Ectodermal cell (in vitro differentiated cells): ENCODE results near the gene CDKN1B. TPM values are rescaled to one million over a fixed set of nuclear protein-coding genes. Genes with fewer than 3 reads are reported as not detected.

Experiments
- H3K27ac ChIP-seq: 2 replicates; pipeline ENCODE4 v1.7.0; 2013; ENCODE audit warnings: mild to moderate bottlenecking, low read depth, low read length; ENCODE audit not compliant: insufficient read depth, poor library complexity, severe bottlenecking
- H3K27me3 ChIP-seq: 2 replicates; pipeline ENCODE4 v1.7.0; 2013; ENCODE audit warnings: mild to moderate bottlenecking, low read length; ENCODE audit not compliant: insufficient read depth, control insufficient read depth, poor library complexity, severe bottlenecking
- H3K36me3 ChIP-seq: one replicate; pipeline ENCODE4 v1.7.0; 2013; ENCODE audit warnings: low read length; ENCODE audit not compliant: control insufficient read depth, insufficient read depth
- H3K4me1 ChIP-seq: one replicate; pipeline ENCODE4 v1.7.0; 2013; ENCODE audit warnings: low read length; ENCODE audit not compliant: control insufficient read depth, insufficient read depth
- H3K4me3 ChIP-seq: 2 replicates; pipeline ENCODE4 v1.7.0; 2013; ENCODE audit warnings: low read depth, low read length, control low read depth; ENCODE audit not compliant: insufficient read depth
- H3K9me3 ChIP-seq: 2 replicates; pipeline ENCODE4 v1.7.0; 2013; ENCODE audit warnings: mild to moderate bottlenecking, low read length, moderate library complexity; ENCODE audit not compliant: control insufficient read depth
- WGBS, 2 experiments: methylation state at CpG; one replicate each; pipeline ENCODE4 v1.1.7; 2013; ENCODE audit warnings: missing lambda C conversion rate in 2 of 2; 5-methylcytosine and 5-hydroxymethylcytosine counted together
- polyA plus RNA-seq, 4 experiments: library from polyadenylated mRNA; stranded (reverse); fragments of 50-300 nt; gene quantifications; one replicate each; pipeline ENCODE4 v1.2.3, GENCODE V29; 2013

CDKN1B gene
- 52.6 TPM for polyA plus RNA-seq (2013, experiment 1 of 4)
- polyA plus RNA-seq (2013, experiment 2 of 4) = 48.3 TPM
- 44.7 TPM for polyA plus RNA-seq (2013, experiment 3 of 4)
- polyA plus RNA-seq (2013, experiment 4 of 4) = 45.3 TPM

GRCh38 chr12:12716793-12717585, at the start of gene CDKN1B:
TSS of gene CDKN1B (plus strand) at chr12:12717368. CDS start at chr12:12717840, 472 bp downstream.
- H3K36me3 ChIP-seq = peaks cover 10% of the 10 kb centered on the region
- no peaks in the 10 kb centered on the region for H3K9me3 ChIP-seq
- 0% methylated on average over 81 of the region's 81 CpGs for WGBS, 2 experiments
- no peaks in the 10 kb centered on the region for H3K27me3 ChIP-seq
- H3K27ac ChIP-seq = peak within 1 kb of the TSS; percentile 62
- peak within 1 kb of the TSS; percentile 96 for H3K4me3 ChIP-seq
- peaks cover 34% of the 10 kb centered on the region for H3K4me1 ChIP-seq

GRCh38 chr12:12668005-12668404, 49.2 kb upstream of the CDKN1B start:
- no peak overlapping the region for H3K4me3 ChIP-seq
- WGBS, 2 experiments = no CpG with 5 or more reads among the region's 1 CpG
- H3K9me3 ChIP-seq = no peaks in the 10 kb centered on the region
- H3K27me3 ChIP-seq = no peaks in the 10 kb centered on the region
- no peak overlapping the region for H3K27ac ChIP-seq
- peaks cover 3% of the 10 kb centered on the region for H3K36me3 ChIP-seq
- H3K4me1 ChIP-seq = no peaks in the 10 kb centered on the region

DNA sequence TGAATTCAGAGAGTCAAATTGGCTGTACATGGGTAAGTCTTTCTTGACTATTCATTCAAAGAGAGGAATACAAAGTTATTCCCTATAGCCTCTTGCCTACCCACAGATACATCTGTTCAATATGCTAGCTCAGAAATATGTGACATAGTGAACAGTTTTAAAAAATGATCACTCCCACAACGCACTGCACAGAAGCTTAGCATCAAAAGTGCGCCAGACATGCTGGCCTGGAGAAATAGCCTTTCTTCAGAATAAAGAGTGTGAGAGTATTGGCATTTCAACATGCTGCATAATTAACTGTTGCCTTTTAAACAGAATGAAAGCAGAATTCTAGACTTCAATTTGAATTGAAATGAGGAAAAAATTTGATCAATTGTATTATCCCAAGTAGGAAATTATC, 48.1 kb upstream of the CDKN1B start:
- H3K9me3 ChIP-seq = no peaks in the 10 kb centered on the region
- peaks cover 3% of the 10 kb centered on the region for H3K36me3 ChIP-seq
- H3K4me1 ChIP-seq = no peaks in the 10 kb centered on the region
- 98 to 100% methylated on average over 1 to 2 of the region's 2 CpGs for WGBS, 2 experiments
- no peak overlapping the region for H3K27ac ChIP-seq
- H3K4me3 ChIP-seq = no peak overlapping the region
- H3K27me3 ChIP-seq = no peaks in the 10 kb centered on the region

- Histone ChIP-seq H3K9me3 (no peaks in the 10 kb centered on the region), H3K27me3 (no peaks in the 10 kb centered on the region), H3K36me3 (peaks cover 4% of the 10 kb centered on the region), H3K4me3 (no peak overlapping the region), H3K4me1 (no peaks in the 10 kb centered on the region), H3K27ac (no peak overlapping the region)
- 80 to 87% methylated on average over 8 of the region's 8 CpGs for WGBS, 2 experiments
These were observed 45.1 kb upstream of the CDKN1B start for GRCh38 chr12:12671850-12672660.

- H3K27me3 ChIP-seq = no peaks in the 10 kb centered on the region
- peaks cover 4% of the 10 kb centered on the region for H3K36me3 ChIP-seq
- H3K4me3 ChIP-seq = no peak overlapping the region
- H3K9me3 ChIP-seq = no peaks in the 10 kb centered on the region
- WGBS, 2 experiments = 93 to 95% methylated on average over 3 of the region's 3 CpGs
- no peaks in the 10 kb centered on the region for H3K4me1 ChIP-seq
- H3K27ac ChIP-seq = no peak overlapping the region
These were observed 43.9 kb upstream of the CDKN1B start for GRCh38 chr12:12673296-12673695.

- no peak overlapping the region for H3K4me3 ChIP-seq
- WGBS, 2 experiments = 2% methylated on average over 3 of the region's 3 CpGs
- no peak overlapping the region for H3K27ac ChIP-seq
These were observed 40.6 kb upstream of the CDKN1B start for GRCh38 chr12:12676605-12677004.

DNA sequence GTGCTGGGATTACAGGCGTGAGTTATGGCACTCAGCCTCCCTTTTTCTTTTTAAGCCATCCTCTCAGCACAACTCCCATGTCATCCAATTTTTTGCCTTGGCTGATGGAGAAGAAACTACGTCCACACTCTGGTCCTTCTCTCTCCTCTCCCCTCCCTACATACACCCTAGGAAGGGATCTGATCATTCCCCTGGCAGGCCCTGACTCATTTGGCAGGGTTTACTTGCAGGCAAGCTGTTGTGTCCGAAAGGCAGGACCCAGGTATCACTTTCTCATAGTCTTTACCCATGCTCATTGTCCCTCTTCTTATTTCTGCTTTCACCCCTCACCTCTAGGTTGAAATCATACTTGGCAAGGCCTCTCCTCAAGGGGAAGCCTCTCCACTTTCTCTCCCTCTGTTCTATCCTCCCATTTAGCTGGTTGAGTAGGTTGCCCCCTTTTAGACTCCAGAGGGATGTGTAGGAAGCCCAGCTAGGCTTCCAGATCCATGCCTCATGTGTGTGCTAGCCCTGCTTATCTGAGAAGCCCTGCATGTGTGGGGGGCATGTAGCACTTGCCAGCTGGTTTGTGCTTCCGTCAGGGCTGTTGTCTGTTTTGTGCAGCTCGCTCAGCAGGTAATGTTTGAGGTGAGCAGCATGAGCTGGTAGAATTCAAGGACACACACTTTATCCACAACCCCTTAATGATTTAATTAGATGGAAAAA, 36.0 kb upstream of the CDKN1B start:
- H3K36me3 ChIP-seq = no peaks in the 10 kb centered on the region
- peak overlapping the region; percentile 9 for H3K4me3 ChIP-seq
- H3K9me3 ChIP-seq = no peaks in the 10 kb centered on the region
- peaks cover 13% of the 10 kb centered on the region for H3K4me1 ChIP-seq
- no peak overlapping the region for H3K27ac ChIP-seq
- 85 to 90% methylated on average over 5 of the region's 5 CpGs for WGBS, 2 experiments
- no peaks in the 10 kb centered on the region for H3K27me3 ChIP-seq

More at GRCh38 chr12:12676605-12677004, 40.6 kb upstream of the CDKN1B start:
- H3K9me3 ChIP-seq = no peaks in the 10 kb centered on the region
- no peaks in the 10 kb centered on the region for H3K4me1 ChIP-seq
- peaks cover 4% of the 10 kb centered on the region for H3K36me3 ChIP-seq
- no peaks in the 10 kb centered on the region for H3K27me3 ChIP-seq

GRCh38 chr12:12682284-12682683, 34.9 kb upstream of the CDKN1B start:
- no peak overlapping the region for H3K27ac ChIP-seq
- peaks cover 13% of the 10 kb centered on the region for H3K4me1 ChIP-seq
- no peaks in the 10 kb centered on the region for H3K27me3 ChIP-seq
- no peaks in the 10 kb centered on the region for H3K36me3 ChIP-seq
- no peaks in the 10 kb centered on the region for H3K9me3 ChIP-seq
- H3K4me3 ChIP-seq = peak overlapping the region; percentile 77

GRCh38 chr12:12683136-12683697, 34.0 kb upstream of the CDKN1B start:
- Histone ChIP-seq H3K4me1 (peaks cover 13% of the 10 kb centered on the region), H3K27ac (no peak overlapping the region), H3K4me3 (peak overlapping the region; percentile 77), H3K27me3 (no peaks in the 10 kb centered on the region), H3K36me3 (no peaks in the 10 kb centered on the region), H3K9me3 (no peaks in the 10 kb centered on the region)
- 79 to 81% methylated on average over 4 of the region's 4 CpGs for WGBS, 2 experiments
